HG03039 (cell line): ENCODE measurements around the gene CACFD1.
A peak's percentile ranks its signal among the peaks of the same experiment; 100 is the strongest.

Experiments
- ATAC-seq: cut with Tn5 transposase; IDR thresholded peaks from one replicate; pipeline ENCODE4 v1.9.1; 2021; ENCODE audit warnings: mild to moderate bottlenecking, moderate library complexity; ENCODE audit not compliant: unreplicated experiment

CACFD1 gene

DNA sequence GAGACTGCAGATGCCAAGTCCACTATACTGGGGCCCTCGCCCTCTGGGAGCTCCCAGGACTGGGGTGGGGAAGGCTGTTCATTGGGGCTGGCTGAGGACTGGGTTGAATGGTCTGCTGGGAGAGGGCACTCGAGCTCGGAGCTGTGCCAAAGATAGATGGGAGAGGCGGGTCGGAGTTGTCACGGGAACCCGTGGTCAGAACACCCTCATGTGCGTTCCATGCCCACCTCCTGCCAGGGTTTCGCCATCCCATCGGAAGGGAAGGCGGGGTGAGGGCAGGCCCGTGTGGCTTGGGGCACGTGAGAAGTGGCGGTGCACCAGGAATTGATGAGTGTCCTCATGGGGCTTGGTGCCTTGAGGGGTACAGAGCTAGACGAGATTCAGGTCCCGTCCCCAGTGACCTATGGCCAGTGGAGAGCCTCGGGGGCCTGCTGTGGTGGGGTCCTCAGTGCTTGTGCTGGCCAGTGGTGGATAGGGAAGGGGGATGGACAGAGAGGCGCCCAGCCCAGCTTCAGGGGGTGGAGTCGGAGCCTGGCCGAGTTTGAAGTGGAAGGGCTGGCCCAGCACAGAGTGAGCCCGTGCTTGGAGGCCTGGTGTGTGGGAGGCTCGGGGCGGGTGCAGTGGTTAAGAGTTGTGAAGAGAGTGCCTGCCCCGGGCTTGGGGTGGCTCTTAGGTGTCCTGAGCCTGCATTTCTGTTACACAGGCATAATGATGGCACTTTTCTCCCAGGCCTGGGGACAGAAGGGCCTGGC, 4.3 kb downstream of the CACFD1 start:
- no peak for ATAC-seq

DNA sequence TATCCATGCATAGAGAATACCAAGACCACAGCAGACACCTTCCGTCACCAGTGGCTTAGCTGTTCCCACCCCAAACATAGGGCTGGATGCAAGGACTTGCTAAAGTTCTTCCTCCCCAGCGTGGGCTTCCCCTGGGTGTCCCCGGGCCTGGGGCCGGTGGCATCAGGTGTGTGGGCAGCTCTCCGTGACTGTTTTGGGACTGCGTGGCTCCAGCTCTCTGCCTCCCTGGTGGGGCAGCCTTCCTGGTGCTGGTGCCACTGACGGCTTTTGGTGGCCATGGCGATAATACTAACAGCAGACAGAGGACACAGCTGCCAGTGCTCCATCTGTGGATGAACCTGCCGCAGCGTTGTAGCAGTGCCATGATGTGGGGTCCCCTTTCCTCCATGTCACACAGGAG, 4.9 kb downstream of the CACFD1 start:
- no peak for ATAC-seq

DNA sequence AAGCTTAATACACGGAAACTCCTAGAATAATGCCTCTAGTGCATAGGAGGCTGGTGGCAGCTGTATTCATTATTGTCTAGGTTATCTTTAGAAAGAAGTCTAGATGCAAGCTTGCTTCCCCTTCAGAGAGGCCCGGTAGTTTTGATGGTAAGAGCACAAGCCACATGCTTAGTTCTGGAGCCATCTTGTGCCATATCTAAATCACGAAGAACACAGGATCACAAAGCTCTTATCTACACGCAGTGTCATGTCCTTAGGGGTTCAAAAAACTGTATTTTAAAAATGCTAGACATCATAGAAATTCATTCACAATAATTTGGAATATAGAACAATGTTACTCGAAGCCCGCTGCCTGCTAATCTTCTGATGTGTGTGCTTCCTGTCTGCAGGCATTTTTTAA, 6.2 kb downstream of the CACFD1 start:
- no peak for ATAC-seq

DNA sequence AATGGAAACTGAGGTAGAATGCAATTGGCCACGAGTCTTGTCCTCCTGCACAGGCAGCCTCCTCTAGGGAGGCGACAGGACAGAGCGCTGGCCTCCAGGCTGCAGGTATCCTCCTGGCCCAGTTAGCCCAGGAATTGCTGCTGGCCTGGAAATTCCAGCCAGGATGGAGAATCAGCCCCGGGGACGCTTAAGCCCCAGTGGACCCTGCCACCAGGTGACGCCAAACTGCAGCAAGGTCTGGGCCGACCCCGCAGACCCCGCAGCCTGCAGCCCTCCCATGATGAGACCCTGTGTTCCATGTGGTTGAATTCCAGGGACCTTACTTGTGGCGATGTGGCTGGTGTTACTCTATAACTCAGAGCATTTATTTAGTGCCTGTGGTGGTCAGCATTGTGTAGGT, 7.3 kb downstream of the CACFD1 start:
- ATAC-seq, result no peak

DNA sequence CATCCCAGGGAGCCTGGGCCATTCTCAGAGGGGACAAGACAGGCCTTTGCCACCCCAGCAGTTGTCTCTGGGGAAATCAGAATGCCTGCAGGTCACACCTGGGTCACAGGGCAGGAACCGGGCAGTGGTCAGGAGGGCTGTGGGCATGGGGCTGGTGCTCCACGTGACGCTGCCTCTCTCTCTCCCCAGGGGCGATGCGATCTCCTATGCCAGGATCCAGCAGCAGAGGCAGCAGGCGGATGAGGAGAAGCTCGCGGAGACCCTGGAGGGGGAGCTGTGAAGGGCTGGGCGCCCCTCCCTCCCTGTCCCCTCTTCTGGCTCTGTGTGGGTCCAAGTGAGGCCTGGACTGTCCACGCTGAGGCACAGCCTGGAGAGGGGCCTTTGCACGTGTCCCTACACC, 8.6 kb downstream of the CACFD1 start:
- no peak for ATAC-seq

DNA sequence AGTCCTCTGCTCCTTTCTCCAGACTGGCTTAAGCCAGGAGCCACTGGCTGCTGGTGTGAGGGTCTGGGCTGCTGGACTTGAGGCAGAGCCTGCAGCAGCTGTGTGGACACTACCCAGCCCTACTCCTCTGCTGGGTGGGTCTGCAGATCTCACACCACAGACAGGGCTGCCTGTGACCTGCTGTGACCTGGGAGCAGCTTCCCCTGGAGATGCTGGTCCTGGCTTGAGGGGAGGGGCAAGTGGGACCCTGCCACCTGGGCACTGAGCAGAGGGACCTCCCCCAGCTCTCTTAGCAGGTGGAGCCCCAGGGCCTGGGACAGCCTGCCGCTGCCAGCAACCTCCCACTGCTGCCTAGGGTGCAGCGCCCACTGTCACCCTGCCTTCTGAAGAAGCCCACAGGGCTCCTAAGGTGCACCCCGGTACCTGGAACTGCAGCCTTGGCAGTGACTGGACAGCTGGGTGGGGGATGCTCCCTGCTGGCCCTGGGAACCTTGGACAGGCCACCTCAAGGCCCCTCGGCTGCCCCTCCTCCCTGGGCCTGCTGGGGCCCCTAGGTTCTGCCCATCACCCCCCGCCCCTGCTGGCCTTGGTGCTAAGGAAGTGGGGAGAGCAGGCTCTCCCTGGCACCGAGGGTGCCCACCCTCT, 9.1 kb downstream of the CACFD1 start:
- no peak for ATAC-seq

DNA sequence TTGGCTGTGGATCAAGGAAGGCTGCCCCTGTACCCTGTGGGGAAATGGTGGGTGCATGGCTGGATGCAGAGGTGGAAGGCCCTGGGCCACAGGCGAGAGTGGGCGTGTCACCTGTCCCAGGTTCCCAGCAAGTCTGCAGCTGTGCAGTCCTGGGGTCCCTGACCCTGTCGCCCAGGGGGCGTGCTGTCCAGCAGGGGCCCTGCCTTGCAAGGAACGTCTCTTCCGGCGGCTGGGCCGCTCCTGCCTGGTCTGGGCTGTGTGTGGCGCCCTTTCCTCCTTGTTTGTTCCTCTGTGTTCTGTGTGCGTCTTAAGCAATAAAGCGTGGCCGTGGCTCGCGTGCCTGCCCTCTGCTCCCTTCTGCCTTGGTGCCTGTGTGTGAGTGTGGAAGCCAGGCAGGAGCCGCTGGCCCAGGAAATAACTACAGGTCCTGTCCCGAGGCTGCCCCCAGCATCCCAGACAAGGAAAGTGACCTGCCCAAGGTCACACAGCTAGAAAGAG, 10.7 kb downstream of the CACFD1 start:
- no peak for ATAC-seq

DNA sequence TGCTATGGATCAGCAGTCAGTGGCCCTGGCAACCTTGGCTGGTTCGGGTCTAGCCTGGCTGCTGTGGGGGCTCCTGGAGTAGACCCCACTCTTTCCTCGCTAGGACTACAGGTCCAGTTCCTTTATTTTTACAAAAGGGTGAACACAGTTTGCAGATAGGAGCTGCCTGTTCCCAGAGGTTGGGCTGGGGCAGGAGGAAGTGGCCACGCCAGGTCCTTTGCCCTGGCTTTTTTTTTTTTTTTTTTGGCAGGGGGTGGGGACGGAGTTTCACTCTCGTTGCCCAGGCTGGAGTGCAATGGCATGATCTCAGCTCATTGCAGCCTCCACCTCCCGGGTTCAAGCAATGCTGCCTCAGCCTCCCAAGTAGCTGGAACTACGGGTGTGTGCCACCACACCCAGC, 11.2 kb downstream of the CACFD1 start:
- ATAC-seq, result no peak

DNA sequence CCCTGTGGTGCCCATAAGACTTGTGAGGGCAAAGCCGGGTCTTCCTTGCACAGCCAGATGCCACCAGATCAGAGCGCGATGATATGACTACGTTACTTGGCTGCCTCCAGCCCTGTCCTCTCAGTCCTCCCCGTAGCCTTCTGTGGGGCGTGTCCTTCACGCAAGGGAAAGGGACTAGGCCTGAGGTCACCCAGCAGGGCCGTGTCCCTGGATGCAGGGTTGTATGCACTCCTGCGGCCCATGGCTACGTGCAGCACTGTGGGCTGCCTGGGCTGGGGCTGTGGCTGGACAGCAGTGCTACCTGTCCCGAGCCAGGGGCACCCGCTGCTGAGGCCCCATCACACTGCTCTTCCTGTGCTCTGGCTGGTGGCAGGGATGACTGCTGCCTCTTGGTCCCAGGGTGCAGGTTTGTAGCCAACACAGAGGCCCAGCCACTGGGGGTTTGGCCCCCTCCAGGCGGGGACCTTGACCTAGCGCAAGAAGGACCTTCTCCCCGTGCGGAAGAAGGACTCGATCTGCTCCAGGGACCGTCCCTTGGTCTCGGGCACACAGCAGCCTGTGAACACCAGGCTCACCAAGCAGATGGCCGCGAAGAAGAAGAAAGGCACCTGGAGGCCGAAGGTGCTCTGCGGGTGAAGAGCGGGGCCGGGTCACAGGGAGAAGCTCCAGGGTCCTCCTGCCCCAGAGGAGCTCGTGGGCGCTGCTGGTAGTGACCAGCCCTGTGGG, 11.9 kb downstream of the CACFD1 start:
- ATAC-seq, result no peak

DNA sequence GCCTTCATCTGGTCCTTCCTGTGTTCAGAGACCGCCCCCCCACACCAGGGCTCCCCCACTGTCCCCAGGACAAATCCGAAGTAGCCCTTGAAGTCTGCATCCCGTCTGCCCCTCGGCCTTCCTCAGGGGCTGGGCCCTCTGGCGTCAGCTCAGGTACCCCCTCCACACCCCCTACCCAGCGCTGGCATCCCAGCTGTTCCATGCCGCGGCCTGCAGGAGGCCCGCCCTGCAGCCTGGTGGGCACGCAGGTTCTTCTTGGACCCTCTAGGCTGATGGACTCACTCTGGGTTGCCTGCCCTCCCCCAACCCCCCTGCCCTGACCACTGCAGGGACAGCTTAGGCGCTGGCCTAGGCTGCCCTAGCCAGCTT, 12.5 kb downstream of the CACFD1 start:
- no peak for ATAC-seq

DNA sequence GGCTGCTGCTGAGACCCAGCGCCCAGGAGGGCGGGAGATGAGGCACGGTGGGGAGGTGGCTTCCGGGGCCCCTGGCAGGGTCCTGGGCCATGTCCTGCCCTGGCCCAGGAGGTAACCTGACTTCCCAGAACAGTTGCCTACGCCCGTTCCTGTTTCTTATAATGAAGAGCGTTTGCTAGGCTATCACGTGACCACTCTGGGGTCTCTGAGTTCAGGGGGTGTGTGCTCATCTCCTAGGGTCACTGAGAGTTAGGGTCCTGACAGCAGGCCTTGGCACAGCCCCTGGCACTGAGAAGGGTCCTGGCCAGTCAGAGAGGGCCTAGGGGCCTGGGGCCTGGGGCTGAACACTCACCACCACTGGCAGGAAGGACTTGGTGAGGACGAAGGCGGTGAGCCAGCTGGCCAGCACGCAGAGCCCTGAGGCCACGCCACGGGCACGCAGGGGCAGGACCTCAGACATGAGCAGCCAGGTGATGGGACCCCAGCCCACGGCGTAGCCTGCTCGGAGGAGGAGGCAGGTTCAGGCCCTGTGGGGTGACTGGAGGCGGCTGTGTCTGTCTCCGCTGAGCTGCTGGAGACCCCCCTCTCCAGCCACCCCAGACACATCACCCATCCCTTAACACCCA, 13.1 kb downstream of the CACFD1 start:
- ATAC-seq, result no peak

DNA sequence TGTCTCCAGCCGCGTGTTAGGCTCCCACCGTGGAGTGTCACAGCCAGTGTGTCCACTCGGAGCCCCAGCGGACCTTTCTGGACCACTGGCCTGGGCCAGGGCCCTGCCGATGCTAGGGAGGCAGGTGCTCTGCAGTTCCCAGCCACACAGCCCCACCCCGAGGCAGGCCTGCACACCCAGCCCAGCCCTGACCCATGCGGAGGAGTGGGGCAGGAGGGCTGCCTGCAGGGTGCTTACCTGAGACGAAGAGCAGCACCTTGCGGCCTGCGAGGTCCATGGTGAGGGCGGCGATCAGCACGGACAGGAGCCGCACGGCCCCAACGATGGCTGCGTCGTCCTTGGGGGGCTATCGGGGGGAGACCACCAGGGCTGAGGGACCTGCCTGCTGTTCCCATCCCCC, 14.0 kb downstream of the CACFD1 start:
- ATAC-seq, result no peak

DNA sequence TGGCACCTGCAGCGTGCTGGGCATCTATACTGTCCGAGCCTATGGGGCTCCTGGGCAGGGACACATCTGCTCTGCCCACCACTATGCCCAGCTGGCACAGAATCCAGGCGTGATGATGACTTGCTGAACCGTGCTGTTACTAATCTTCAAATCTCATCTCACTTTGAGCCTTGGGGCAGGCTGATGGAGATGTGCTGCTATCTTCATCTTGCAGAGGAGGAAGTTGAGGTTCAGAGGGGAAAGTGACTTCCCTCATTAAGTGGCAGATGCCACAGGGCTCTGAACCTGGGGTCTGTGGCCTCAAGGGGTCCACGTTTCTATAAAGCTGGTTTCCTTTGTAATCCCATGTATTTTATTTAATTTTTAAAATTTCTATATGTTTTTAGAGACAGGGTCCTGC, 14.4 kb downstream of the CACFD1 start:
- ATAC-seq, result no peak

DNA sequence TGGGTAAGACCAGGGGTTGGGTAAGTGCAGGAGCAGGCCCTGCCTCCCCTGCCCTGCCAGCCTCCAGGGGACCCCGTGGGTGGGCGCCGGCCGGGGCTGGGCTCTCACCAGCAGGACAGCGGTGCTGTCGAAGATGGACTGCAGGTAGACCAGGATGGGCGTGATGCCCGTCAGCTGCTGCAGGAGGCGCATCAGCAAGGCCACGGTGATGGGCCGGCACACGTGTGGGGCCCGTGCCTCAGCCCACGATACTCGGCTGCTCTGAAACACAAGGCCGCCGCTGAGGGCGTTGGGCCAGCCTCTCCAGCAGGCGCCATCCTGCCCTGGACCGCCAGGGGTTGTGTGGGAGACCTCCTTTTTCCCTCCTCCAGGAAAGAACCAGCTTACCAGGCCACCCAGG, 15.1 kb downstream of the CACFD1 start:
- no peak for ATAC-seq

DNA sequence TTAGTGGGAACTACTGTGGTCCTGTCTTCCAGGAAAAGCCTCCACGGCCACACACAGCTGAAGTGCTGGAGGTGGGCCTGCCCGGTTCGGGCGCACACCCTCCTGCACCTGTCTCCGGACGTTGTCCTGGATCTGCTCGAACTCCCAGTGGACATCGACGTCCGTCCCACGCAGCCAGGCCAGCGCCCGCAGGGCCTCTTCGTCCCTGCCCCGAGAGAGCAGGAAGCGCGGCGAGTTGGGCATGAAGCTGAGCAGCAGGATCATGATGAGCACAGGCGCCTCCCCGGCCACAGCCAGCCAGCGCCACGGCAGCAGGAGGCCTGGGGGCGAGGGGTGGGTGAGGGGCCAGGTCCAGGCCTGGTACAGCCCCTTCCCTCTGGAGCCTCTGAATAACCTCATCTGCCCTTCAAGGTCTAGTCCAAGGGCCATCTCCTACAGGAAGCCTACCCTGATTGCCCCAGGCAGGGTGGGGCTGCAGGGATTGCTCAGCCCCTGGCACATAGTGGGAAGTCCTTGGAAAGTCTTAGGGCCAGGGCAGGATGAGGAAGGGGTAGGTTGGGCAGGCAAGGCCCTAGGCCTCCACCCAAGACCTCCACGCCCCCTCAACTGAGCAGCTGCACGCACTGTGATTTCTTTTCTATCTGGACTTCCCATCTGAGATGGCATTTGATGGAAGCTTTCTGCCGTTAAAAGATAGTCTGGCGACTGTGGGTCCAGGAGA, 15.7 kb downstream of the CACFD1 start:
- no peak for ATAC-seq

DNA sequence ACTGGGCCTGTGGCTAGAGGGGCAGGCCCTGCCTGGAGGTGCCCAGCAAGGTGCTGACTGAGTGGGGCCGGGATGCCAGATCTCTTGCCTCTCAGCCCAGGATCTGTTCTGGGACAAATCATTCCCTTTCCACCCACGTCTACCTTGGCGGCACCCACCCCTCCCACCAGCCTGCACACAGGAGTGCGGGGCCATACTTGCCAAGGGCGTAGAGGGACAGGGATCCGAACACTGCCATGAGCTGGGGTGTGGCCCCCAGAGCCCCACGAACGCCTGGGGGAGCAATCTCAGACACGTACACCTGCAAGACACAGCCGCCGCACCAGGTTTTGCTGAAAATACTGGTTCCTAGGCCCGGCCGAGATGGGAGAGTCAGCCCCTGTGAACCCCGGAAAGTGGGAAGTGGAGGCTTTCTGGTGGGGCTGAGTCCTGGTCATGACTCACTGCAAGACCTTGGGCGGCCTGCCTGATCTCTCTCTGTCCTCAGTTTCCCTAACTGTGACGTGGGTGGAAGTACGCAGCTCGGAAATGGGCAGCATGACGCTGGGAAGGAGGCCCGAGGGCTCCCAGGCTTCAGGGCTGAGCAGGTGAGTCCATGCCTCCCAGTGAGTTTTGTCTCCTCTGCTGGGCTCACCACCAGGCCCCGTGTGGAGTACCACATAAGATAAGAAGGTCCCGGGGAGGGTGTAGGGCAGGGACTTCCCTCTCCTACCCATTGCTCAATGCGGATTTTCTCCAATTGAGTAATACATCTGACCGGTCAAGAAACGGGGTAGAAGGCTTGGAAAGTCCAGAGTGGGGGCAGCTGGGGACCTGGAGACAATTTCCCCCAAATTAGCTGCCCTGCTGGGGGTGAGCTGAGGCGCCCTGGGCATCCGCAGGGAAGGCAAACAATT, 16.5 kb downstream of the CACFD1 start:
- no peak for ATAC-seq

DNA sequence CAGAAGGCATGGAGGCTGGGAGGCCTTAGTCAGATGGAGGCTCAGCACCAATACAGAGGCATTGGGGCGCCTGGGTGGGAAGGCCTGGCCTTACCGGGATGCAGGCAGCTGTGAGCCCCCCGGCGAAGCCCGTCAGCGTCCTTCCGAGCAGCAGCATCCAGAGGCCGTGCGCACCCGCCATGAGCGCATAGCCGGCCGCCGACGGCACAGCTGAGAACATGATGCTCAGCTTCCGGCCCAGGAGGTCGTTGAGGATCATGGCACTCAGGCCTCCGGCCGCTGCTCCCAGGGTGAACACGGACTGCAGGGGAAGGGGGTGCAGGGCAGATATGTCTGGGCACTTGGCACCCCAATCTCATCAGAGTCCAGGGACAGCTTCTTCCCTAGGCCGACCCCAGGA, 17.2 kb downstream of the CACFD1 start:
- no peak for ATAC-seq

DNA sequence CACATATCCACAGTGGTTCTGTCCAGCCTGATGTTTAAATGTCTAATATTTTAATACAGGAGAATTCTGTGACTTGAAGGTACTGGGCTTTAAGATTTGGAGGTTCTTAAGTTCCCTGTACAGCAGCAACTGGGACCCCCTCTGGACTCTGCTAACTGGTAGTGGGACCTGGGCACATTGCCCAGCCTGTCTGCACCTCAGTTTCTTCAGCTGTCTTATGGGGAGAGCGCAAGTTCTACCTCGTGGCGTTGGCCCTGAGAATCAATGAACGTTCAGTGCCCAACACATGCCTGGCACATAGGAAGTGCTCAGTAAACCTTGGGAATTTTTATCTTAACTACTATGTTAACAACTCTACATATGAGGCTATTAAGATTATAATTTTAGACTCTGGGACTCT, 17.7 kb downstream of the CACFD1 start:
- ATAC-seq, result no peak

DNA sequence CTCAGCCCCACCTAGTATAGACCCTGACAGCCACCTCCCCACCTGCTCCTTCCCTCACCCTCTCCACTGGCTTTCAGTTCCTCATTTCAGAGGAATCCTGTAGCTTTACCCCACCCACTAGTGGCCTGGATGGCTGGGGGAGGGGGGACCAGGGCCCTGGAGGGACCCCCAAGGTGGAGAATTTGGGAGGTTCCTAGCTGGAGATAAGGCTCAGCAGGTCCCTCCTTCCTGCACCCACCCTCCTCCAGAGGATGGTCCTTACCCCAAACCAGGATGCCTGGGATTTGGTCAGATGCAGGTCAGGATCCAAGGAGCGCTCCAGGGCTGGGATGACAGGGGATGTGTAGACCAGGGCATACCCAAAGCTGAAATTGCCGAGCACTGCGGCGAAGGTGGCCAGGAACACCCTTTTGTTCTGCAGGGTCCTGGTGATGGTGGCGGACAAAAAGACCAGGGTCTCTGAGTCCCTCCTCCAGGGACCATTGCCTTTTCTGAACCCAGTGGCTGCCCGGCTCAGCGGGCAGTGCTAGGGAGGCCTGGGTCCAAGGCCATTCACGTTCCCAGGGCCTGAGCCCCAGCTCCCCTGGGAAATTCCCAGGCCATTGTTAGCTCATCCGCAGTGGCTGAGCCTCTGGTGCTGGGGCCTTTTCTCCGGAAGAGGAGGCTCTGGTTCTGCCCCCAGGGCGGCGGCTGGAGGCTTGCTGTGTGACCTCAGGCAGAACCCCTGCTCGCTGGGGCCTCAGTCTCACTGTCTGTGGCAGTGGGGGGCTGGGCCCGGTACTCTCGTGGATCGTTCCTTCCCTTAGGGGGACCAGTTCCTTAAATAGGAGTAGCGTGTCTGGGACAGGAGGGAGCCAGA, 18.4 kb downstream of the CACFD1 start:
- ATAC-seq, result peak; percentile 23
